ENCODE results near the gene FLOT2. TPM values are rescaled to one million over a fixed set of nuclear protein-coding genes. Genes with fewer than 3 reads are reported as not detected.

The FLOT2 gene
- total and polyA plus RNA-seq, 8 donors = 66.3 to 171 (median 77.7) TPM

GRCh38 chr17:28918295-28918694 lies 20.8 kb upstream of the FLOT2 start:
- Histone ChIP-seq H3K27ac (peak overlapping the region in 1 of 2 donors; percentile 11), H3K4me3 (no peak overlapping the region), H3K27me3 (no peaks in the 10 kb centered on the region), H3K9me3 (no peaks in the 10 kb centered on the region), H3K36me3 (peaks cover 0 to 100% of the 10 kb centered on the region in 2 donors), H3K4me1 (peaks cover 0 to 5% of the 10 kb centered on the region in 2 donors)
- TF ChIP-seq CTCF (IDR thresholded peaks at IDR 0.05) = no peak
- intact Hi-C loops (cut with DNase I) = no loop called here
- ATAC-seq (no peak), DNase-seq (no peak)

GRCh38 chr17:28917465-28917864 lies 19.9 kb upstream of the FLOT2 start:
- H3K4me3 ChIP-seq = no peak overlapping the region
- DNase-seq (no peak), ATAC-seq (no peak)
- H3K27ac ChIP-seq = peak overlapping the region in 1 of 2 donors; percentile 11
- no peaks in the 10 kb centered on the region for H3K9me3 ChIP-seq
- peaks cover 0 to 5% of the 10 kb centered on the region in 2 donors for H3K4me1 ChIP-seq
- H3K27me3 ChIP-seq = no peaks in the 10 kb centered on the region
- TF ChIP-seq CTCF (IDR thresholded peaks at IDR 0.05) = no peak
- H3K36me3 ChIP-seq = peaks cover 0 to 100% of the 10 kb centered on the region in 2 donors
- intact Hi-C loops (cut with DNase I) = no loop called here

GRCh38 chr17:28917029-28917428 lies 19.5 kb upstream of the FLOT2 start:
- ATAC-seq (no peak), DNase-seq (no peak)
- TF ChIP-seq CTCF (IDR thresholded peaks at IDR 0.05) = no peak
- Histone ChIP-seq H3K4me1 (peaks cover 0 to 9% of the 10 kb centered on the region in 2 donors), H3K9me3 (no peaks in the 10 kb centered on the region), H3K36me3 (peaks cover 0 to 100% of the 10 kb centered on the region in 2 donors), H3K27ac (no peak overlapping the region), H3K4me3 (no peak overlapping the region), H3K27me3 (no peaks in the 10 kb centered on the region)
- intact Hi-C loops (cut with DNase I) = no loop called here

- peaks cover 0 to 100% of the 10 kb centered on the region in 2 donors for H3K36me3 ChIP-seq
- peak; percentile 62 to 76 for TF ChIP-seq CTCF (IDR thresholded peaks at IDR 0.05)
- DNase-seq = peak in 1 of 4 donors; percentile 48
- intact Hi-C loops (cut with DNase I) = no loop called here
- peaks cover 0 to 14% of the 10 kb centered on the region in 2 donors for H3K4me1 ChIP-seq
- no peak overlapping the region for H3K4me3 ChIP-seq
- no peak overlapping the region for H3K27ac ChIP-seq
- ATAC-seq = peak; percentile 80
- H3K27me3 ChIP-seq = no peaks in the 10 kb centered on the region
- no peaks in the 10 kb centered on the region for H3K9me3 ChIP-seq
These were observed 18.9 kb upstream of the FLOT2 start for GRCh38 chr17:28916302-28916934.

- Histone ChIP-seq H3K4me3 (no peak overlapping the region), H3K27ac (no peak overlapping the region), H3K27me3 (no peaks in the 10 kb centered on the region), H3K9me3 (no peaks in the 10 kb centered on the region), H3K36me3 (peaks cover 0 to 100% of the 10 kb centered on the region in 2 donors), H3K4me1 (peaks cover 13 to 27% of the 10 kb centered on the region in 2 donors)
- ATAC-seq (no peak), DNase-seq (no peak)
- intact Hi-C loops (cut with DNase I) = no loop called here
- TF ChIP-seq CTCF (IDR thresholded peaks at IDR 0.05) = no peak
These were observed 15.4 kb upstream of the FLOT2 start for GRCh38 chr17:28912938-28913333.

Measured in left lung (tissue), 10 donors.